Thyroid gland (tissue), 4 donors: ENCODE measurements around the gene GRK1.

Source experiments
- POLR2A ChIP-seq, 2 donors: fragments of 450-650 bp; IDR thresholded peaks; one replicate each; pipeline ENCODE4 v1.6.1; 2017; ENCODE audit warnings: antibody characterized with exemption in 2 of 2, mild to moderate bottlenecking in 2 of 2, moderate library complexity in 1 of 2
- TF ChIP-seq, protein P1 (sequence below), 6 experiments: fragments of 200-600 bp in 3 of 6; fragments of 450-650 bp in 3 of 6; sonication (generic) in 3 of 6; IDR thresholded peaks; one replicate each; pipeline ENCODE4 v1.5.1; 2016 to 2019; ENCODE audit warnings: antibody characterized with exemption in 6 of 6, mild to moderate bottlenecking in 2 of 6, inconsistent platforms in 1 of 6, moderate library complexity in 1 of 6

DNA sequence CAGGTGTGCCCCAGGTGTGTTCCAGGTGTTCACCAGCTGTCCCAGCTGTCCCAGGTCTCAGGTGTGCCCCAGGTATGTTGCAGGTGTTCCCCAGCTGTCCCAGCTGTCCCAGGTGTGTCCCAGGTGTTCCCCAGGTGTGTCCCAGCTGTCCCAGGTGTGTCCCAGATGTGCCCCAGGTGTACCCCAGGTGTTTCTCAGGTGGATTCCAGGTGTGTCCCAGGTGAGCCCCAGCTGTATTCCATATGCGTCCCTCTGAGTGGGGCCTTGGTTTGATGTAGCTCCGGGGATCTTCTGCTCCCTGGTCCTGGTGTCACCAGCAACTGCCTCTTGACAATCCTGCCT, 719 bp upstream of the GRK1 start:
- TF ChIP-seq, protein P1, sequence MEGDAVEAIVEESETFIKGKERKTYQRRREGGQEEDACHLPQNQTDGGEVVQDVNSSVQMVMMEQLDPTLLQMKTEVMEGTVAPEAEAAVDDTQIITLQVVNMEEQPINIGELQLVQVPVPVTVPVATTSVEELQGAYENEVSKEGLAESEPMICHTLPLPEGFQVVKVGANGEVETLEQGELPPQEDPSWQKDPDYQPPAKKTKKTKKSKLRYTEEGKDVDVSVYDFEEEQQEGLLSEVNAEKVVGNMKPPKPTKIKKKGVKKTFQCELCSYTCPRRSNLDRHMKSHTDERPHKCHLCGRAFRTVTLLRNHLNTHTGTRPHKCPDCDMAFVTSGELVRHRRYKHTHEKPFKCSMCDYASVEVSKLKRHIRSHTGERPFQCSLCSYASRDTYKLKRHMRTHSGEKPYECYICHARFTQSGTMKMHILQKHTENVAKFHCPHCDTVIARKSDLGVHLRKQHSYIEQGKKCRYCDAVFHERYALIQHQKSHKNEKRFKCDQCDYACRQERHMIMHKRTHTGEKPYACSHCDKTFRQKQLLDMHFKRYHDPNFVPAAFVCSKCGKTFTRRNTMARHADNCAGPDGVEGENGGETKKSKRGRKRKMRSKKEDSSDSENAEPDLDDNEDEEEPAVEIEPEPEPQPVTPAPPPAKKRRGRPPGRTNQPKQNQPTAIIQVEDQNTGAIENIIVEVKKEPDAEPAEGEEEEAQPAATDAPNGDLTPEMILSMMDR (IDR thresholded peaks at IDR 0.05): no peak
- TF ChIP-seq POLR2A (IDR thresholded peaks at IDR 0.05): no peak
